ENCODE measurements around the gene CNN2. TPM values are rescaled to one million over a fixed set of nuclear protein-coding genes. Genes with fewer than 3 reads are reported as not detected.

Gene CNN2
- total and polyA plus RNA-seq, 2 of the 8 experiments (the other 6 are each of a cell fraction or from before 2014, with no cell fraction given) = 189 to 551 TPM

GRCh38 chr19:1017115-1017905, 9.1 kb upstream of the CNN2 start:
- Histone ChIP-seq H3K9ac (replicated peaks in 1 of 4; ENCODE audit: extremely low read depth in 1 of 4, low read depth in 3 of 4, low read length in 3 of 4) (0 out of 7 replicates have a peak overlapping the region, but pooled peaks of 1 of the 4 experiments have one; percentile 17), H4K20me1 (replicated peaks in 1 of 2; ENCODE audit: control insufficient read depth in 1 of 2, insufficient read depth in 2 of 2, low read length in 2 of 2) (peaks cover 38 to 53% of the 10 kb centered on the region in 2 experiments), H3K79me1 (ENCODE audit: low read depth, low read length) (peaks cover 24% of the 10 kb centered on the region), H3K4me1 (replicated peaks in 1 of 4; ENCODE audit: control insufficient read depth in 3 of 4, insufficient read depth in 4 of 4, low read length in 3 of 4) (peaks cover 0 to 37% (median 25%) of the 10 kb centered on the region in 4 experiments; a peak in 5 of 7 replicates), H3K23ac (ENCODE audit: insufficient read length) (no peak overlapping the region), H2BK120ac (replicated peaks; ENCODE audit: low read depth, low read length) (no peak overlapping the region), H3K14ac (ENCODE audit: insufficient read length) (no peak overlapping the region), H4K5ac (ENCODE audit: insufficient read length, low read depth, low read length) (no peak overlapping the region), H4K8ac (ENCODE audit: extremely low read depth, insufficient read depth, low read length) (peak overlapping the region; percentile 53), H3K56ac (replicated peaks; ENCODE audit: insufficient read length, low read depth, low read length) (no peak overlapping the region), H2BK15ac (ENCODE audit: low read length) (no peak overlapping the region), H3K4ac (replicated peaks; ENCODE audit: insufficient read length, low read depth, low read length) (no peak overlapping the region), H2AK5ac (ENCODE audit: low read depth, low read length) (0 out of 2 replicates have a peak overlapping the region, but pooled peaks have one; percentile 13), H4K91ac (replicated peaks; ENCODE audit: insufficient read length, low read length) (no peak overlapping the region), H2BK20ac (ENCODE audit: low read length) (no peak overlapping the region), H2BK5ac (ENCODE audit: low read depth, low read length) (peak overlapping the region; percentile 55), H3K27me3 (replicated peaks in 1 of 4; ENCODE audit: control insufficient read depth in 3 of 4, extremely low read depth in 1 of 4, insufficient read depth in 3 of 4, low read length in 3 of 4) (no peaks in the 10 kb centered on the region), H3K36me3 (ENCODE audit: control insufficient read depth in 2 of 4, insufficient read depth in 4 of 4, low read length in 3 of 4) (peaks cover 0 to 19% (median 5%) of the 10 kb centered on the region in 4 experiments; a peak in 6 of 8 replicates), H3K79me2 (ENCODE audit: control insufficient read depth in 1 of 2, insufficient read depth in 2 of 2, low read length in 2 of 2) (peaks cover 36 to 79% of the 10 kb centered on the region in 2 experiments), H3K4me3 (ENCODE audit: extremely low read depth in 1 of 4, insufficient read depth in 2 of 4, low read depth in 3 of 4, low read length in 4 of 4) (no peak overlapping the region), H3K4me2 (ENCODE audit: insufficient read depth in 1 of 2, low read depth in 2 of 2, low read length in 2 of 2) (peak overlapping the region in 1 of 2 experiments; percentile 3; a peak in 1 of 4 replicates), H2AFZ (ENCODE audit: low read length) (no peak overlapping the region), H3K27ac (ENCODE audit: low read depth, low read length) (no peak overlapping the region; the same call in 1 of the 2 replicates), H3K23me2 (ENCODE audit: low read depth, low read length) (peaks cover 9% of the 10 kb centered on the region), H3K9me3 (ENCODE audit: insufficient read depth in 2 of 2, low read depth in 1 of 2, low read length in 1 of 2) (no peaks in the 10 kb centered on the region), H3K18ac (ENCODE audit: extremely low read depth, low read length) (no peak overlapping the region), H2BK12ac (ENCODE audit: low read depth, low read length) (no peak overlapping the region)
- FAIRE-seq (no peak), DNase-seq (ENCODE audit: low read depth in 1 of 2, low spot score in 2 of 2) (no peak)
- no peak for TF ChIP-seq EZH2 (IDR thresholded peaks at IDR 0.05; ENCODE audit: low read depth, low read length, severe bottlenecking)
- TF ChIP-seq CHD1 (IDR thresholded peaks at IDR 0.05; ENCODE audit: low read depth, low read length) = no peak
- TF ChIP-seq MAX (IDR thresholded peaks at IDR 0.05) = no peak
- TF ChIP-seq BRCA1 (IDR thresholded peaks at IDR 0.05; ENCODE audit: low read depth, low read length) = no peak
- TF ChIP-seq CBX8 (IDR thresholded peaks at IDR 0.05; ENCODE audit: borderline replicate concordance, low read depth, low read length) = no peak
- no peak for TF ChIP-seq KDM4A (IDR thresholded peaks at IDR 0.05; ENCODE audit: low read depth, low read length, severe bottlenecking)
- TF ChIP-seq ZNF274 (IDR thresholded peaks at IDR 0.05; ENCODE audit: borderline replicate concordance, extremely low read depth, low read length) = no peak
- no peak for TF ChIP-seq RNF2 (IDR thresholded peaks at IDR 0.05; ENCODE audit: borderline replicate concordance, low read depth, low read length, missing control alignments, poor library complexity, severe bottlenecking)
- TF ChIP-seq SIN3A (conservative IDR thresholded peaks at IDR 0.05 in 1 of 2, IDR thresholded peaks at IDR 0.05 in 1 of 2; ENCODE audit: low read depth in 1 of 2, low read length in 2 of 2) = no peak
- ChIA-PET CTCF (ENCODE audit: partially characterized antibody) (interaction anchor here (0.8 to 1.2 kb wide), 4 partner anchors 8 to 50 kb away, joined by 3 to 4 read pairs (median 3); no protein-coding TSS in a partner anchor), POLR2A (ENCODE audit: partially characterized antibody) (interaction anchor here (5.2 to 6.4 kb wide), 2 partner anchors 12 to 20 kb away, joined by 62 to 125 read pairs; partner anchors contain the start of genes ABCA7 and CNN2)
- 89% methylated on average over 22 of the region's 24 CpGs; no CpG with 5 or more reads in 1 of the 2 experiments for WGBS, 2 experiments (ENCODE audit: extremely low coverage in 1 of 2, insufficient coverage in 1 of 2, insufficient read length in 1 of 2, insufficient replicate concordance in 2 of 2, low coverage in 1 of 2, low lambda C conversion rate in 2 of 2, missing lambda C conversion rate in 1 of 2)

Data from H1 (cell line).